Skeletal muscle tissue (tissue), 4 donors: ENCODE data around the gene SLC2A9. TPM values are rescaled to one million over a fixed set of nuclear protein-coding genes. Genes with fewer than 3 reads are reported as not detected.
"Not testable (repeated sequence)": the region's sequence is repeated elsewhere in the genome, so short reads cannot be mapped to it uniquely, and the experiment has no call there.

Source experiments
- H3K27ac ChIP-seq: one replicate; pipeline ENCODE4 v1.7.0; 2013; ENCODE audit warnings: mild to moderate bottlenecking, low read depth, low read length, inconsistent platforms
- H3K27me3 ChIP-seq, 3 donors: one replicate each; pipeline ENCODE4 v1.7.0; 2013; ENCODE audit warnings: low read length in 3 of 3; ENCODE audit not compliant: control insufficient read depth in 3 of 3, insufficient read depth in 3 of 3
- H3K36me3 ChIP-seq, 3 donors: one replicate each; pipeline ENCODE4 v1.7.0; 2013; ENCODE audit warnings: low read length in 3 of 3; ENCODE audit not compliant: control insufficient read depth in 3 of 3, insufficient read depth in 3 of 3
- H3K4me1 ChIP-seq, 3 donors: one replicate each; pipeline ENCODE4 v1.7.0; 2013; ENCODE audit warnings: low read length in 3 of 3, mild to moderate bottlenecking in 3 of 3; ENCODE audit not compliant: control insufficient read depth in 3 of 3, insufficient read depth in 3 of 3
- H3K4me3 ChIP-seq, 3 donors: one replicate each; pipeline ENCODE4 v1.7.0; 2013; ENCODE audit warnings: low read length in 3 of 3
- H3K9ac ChIP-seq, 3 donors: one replicate each; pipeline ENCODE4 v1.7.0; 2013; ENCODE audit warnings: low read length in 3 of 3, mild to moderate bottlenecking in 3 of 3, moderate library complexity in 2 of 3, low read depth in 1 of 3
- H3K9me3 ChIP-seq, 3 donors: one replicate each; pipeline ENCODE4 v1.7.0; 2013; ENCODE audit warnings: low read length in 3 of 3; ENCODE audit not compliant: control insufficient read depth in 3 of 3
- total RNA-seq: library from RNA; depleted of rRNA; stranded (reverse); fragments of >200 nt; gene quantifications from one replicate; pipeline ENCODE4 v1.2.3, GENCODE V29; 2014
- donor health status: Osteomylitis.

Gene SLC2A9
- total RNA-seq, 1 donor from 2014 or later, result 1.0 TPM

GRCh38 chr4:9906996-9907395 is 114.3 kb downstream of the SLC2A9 start:
- no peak overlapping the region for H3K27ac ChIP-seq

DNA sequence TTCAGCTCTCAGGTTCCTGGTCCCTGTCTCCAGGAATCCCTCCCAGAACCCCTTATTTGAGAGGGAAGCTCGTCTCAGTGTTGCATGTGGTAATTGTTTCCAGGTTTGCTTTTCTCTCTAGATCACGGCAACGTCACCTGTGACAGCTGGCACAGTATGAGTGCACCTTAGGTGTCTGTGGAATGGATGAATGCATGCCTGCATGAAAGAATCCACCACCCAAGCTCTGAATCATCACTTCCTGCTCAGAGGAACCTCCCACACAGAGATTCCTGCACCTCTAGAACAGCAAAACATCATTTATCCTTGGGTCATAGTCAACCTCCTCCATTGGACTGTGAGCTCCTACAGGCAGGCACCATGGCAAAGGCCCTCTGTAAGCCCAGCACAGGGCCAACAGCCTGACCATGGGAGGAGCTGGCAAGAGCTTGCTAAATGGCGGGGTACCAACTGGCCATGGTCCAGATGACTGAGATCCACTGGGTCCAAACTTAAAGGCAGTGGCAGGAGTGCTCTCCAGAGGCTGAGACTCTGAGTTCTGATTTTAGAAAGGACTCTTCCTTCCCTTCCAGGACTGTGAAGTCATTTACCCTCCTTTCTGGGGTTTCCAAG is 116.2 kb downstream of the SLC2A9 start:
- Histone ChIP-seq H3K36me3 (no peaks in the 10 kb centered on the region), H3K27me3 (no peaks in the 10 kb centered on the region), H3K27ac (no peak overlapping the region), H3K4me3 (no peak overlapping the region), H3K9me3 (peaks cover 0 to 2% (median 0%) of the 10 kb centered on the region in 3 donors), H3K4me1 (no peaks in the 10 kb centered on the region), H3K9ac (no peak overlapping the region)

More at GRCh38 chr4:9906996-9907395, 114.3 kb downstream of the SLC2A9 start:
- H3K9ac ChIP-seq, result no peak overlapping the region
- no peak overlapping the region for H3K4me3 ChIP-seq
- no peaks in the 10 kb centered on the region for H3K36me3 ChIP-seq
- peaks cover 0 to 2% (median 0%) of the 10 kb centered on the region in 3 donors for H3K9me3 ChIP-seq
- no peaks in the 10 kb centered on the region for H3K4me1 ChIP-seq
- H3K27me3 ChIP-seq, result no peaks in the 10 kb centered on the region

GRCh38 chr4:9903317-9903716 is 118.0 kb downstream of the SLC2A9 start:
- Histone ChIP-seq H3K4me3 (no peak overlapping the region), H3K36me3 (no peaks in the 10 kb centered on the region)

GRCh38 chr4:9901257-9901656 is 120.0 kb downstream of the SLC2A9 start:
- no peak overlapping the region for H3K27ac ChIP-seq
- H3K9ac ChIP-seq, result no peak overlapping the region
- H3K4me1 ChIP-seq, result no peaks in the 10 kb centered on the region
- no peaks in the 10 kb centered on the region for H3K36me3 ChIP-seq
- no peaks in the 10 kb centered on the region for H3K9me3 ChIP-seq
- H3K27me3 ChIP-seq, result no peaks in the 10 kb centered on the region
- no peak overlapping the region for H3K4me3 ChIP-seq

More at GRCh38 chr4:9903317-9903716, 118.0 kb downstream of the SLC2A9 start:
- Histone ChIP-seq H3K9ac (no peak overlapping the region), H3K27ac (no peak overlapping the region), H3K4me1 (no peaks in the 10 kb centered on the region), H3K9me3 (no peaks in the 10 kb centered on the region), H3K27me3 (no peaks in the 10 kb centered on the region)

DNA sequence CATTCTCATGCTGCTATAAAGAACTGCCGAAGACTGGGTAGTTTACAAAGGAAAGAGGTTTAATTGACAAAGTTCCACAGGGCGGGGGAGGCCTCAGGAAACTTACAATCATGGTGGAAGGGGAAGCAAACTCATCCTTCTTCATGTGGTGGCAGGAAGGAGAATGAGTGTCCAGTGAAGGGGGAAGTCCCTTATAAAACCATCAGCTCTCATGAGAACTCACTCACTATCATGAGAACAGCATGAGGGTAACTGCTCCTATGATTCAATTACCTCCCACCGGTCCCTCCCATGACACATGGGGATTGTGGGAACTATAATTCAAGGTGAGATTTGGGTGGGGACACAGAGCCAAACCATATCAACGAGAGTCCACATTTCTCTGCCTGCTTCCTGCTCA is 120.7 kb downstream of the SLC2A9 start:
- not testable (repeated sequence) for H3K4me1 ChIP-seq, H3K9ac ChIP-seq, H3K27ac ChIP-seq, H3K27me3 ChIP-seq, H3K4me3 ChIP-seq, H3K36me3 ChIP-seq, H3K9me3 ChIP-seq

DNA sequence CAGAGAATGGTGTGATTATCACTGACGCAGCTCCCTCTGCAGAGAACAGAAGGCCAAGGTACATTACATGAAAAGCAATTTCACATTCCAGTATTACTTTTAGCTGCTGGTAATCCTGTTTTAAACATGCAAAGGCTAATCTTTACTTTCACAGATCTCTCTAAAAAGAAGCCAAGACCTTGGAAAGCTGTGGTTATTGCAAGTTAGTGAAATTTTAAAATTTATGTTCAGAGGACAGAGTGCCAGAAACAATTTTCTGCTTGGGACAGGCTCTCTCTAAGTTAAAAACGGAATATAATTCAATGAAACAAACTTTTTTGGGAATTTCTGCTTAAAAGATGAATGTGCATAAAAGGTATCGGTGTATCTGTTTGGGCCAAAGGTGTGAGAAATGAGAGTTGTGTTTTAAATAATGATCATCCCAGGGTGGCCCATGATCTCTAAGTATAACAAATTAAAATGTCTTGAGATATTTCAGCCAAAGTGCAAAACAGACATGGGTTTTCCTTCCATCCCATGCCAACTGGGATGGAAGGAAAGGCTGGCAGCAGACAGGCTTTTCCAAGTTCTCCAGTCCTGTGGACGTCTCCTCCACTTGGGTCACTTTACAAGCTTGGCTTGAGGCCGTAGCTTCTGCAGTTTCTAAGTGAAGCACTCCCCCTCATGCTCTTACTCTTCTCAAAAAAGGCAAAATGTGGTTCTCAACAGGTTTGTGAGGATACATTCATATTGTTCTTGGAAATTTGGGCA is 121.8 kb downstream of the SLC2A9 start:
- no peaks in the 10 kb centered on the region for H3K4me1 ChIP-seq
- H3K9ac ChIP-seq, result no peak overlapping the region

DNA sequence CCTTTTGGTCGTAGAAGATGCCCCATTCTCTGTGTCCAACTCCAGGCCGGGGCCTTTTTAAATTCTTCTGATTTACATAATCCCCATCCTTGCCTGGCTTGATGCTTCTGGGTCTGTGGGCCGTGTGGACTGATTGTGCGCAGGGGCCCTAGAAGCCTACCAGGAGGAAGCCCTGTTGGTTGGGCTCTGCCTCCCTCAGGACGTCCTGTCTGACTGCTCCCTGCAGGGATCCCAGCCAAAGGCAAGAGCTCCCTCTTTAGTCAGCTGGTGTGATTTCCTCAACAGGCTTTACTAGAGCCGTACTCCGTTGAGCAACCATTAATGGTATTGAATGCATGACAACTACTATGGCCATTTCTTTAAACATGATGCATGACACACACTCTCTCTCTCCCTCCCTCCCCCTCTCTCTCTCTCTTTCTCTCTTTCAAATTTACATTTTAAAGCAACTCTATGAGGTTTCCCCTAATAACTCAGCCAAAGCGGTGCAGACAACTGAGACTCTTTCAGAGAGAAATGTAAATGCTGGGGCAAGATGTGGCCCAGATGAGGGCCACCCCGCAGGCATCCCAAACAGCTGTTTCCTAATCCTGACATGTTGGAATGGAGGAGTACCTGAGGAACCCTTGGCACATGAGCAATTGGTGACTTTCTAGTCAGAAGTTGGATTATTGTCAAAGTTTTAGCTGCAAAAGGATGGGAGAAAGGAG is 122.5 kb downstream of the SLC2A9 start:
- H3K27me3 ChIP-seq, result no peaks in the 10 kb centered on the region

More for the DNA sequence above, 121.8 kb downstream of the SLC2A9 start:
- Histone ChIP-seq H3K4me3 (no peak overlapping the region), H3K9me3 (no peaks in the 10 kb centered on the region), H3K27me3 (no peaks in the 10 kb centered on the region), H3K36me3 (no peaks in the 10 kb centered on the region), H3K27ac (no peak overlapping the region)

GRCh38 chr4:9895333-9895705 is 126.0 kb downstream of the SLC2A9 start:
- no peak overlapping the region for H3K9ac ChIP-seq
- H3K27ac ChIP-seq, result no peak overlapping the region
- no peaks in the 10 kb centered on the region for H3K27me3 ChIP-seq
- H3K4me3 ChIP-seq, result no peak overlapping the region
- no peaks in the 10 kb centered on the region for H3K4me1 ChIP-seq
- H3K36me3 ChIP-seq, result no peaks in the 10 kb centered on the region
- no peaks in the 10 kb centered on the region for H3K9me3 ChIP-seq

More for the DNA sequence above, 122.5 kb downstream of the SLC2A9 start:
- H3K9me3 ChIP-seq, result no peaks in the 10 kb centered on the region
- no peak overlapping the region for H3K9ac ChIP-seq
- H3K4me3 ChIP-seq, result no peak overlapping the region
- H3K27ac ChIP-seq, result no peak overlapping the region
- H3K4me1 ChIP-seq, result no peaks in the 10 kb centered on the region
- no peaks in the 10 kb centered on the region for H3K36me3 ChIP-seq

GRCh38 chr4:9894644-9895332 is 126.5 kb downstream of the SLC2A9 start:
- H3K9ac ChIP-seq, result no peak overlapping the region
- H3K4me3 ChIP-seq, result no peak overlapping the region
- no peaks in the 10 kb centered on the region for H3K4me1 ChIP-seq
- H3K36me3 ChIP-seq, result no peaks in the 10 kb centered on the region
- H3K27ac ChIP-seq, result no peak overlapping the region
- H3K27me3 ChIP-seq, result no peaks in the 10 kb centered on the region
- no peaks in the 10 kb centered on the region for H3K9me3 ChIP-seq
